HepG2 (cell line): ENCODE results near the gene ATXN7L3B. TPM values are rescaled to one million over a fixed set of nuclear protein-coding genes. Genes with fewer than 3 reads are reported as not detected.

ENCODE experiments used
- ATAC-seq: fragments of 200-7000 bp; cut with Tn5 transposase; 3 replicates; pipeline ENCODE4 v1.9.1; 2020; ENCODE audit warnings: mild to moderate bottlenecking, moderate library complexity
- BruUV-seq: library from RNA; stranded (reverse); fragments of 400-500 nt; replicated peaks from 2 replicates; lab custom pipeline; 2021; lab: Mats Ljungman, UMichigan
- CTCF ChIA-PET: fragments of 300-600 bp; formaldehyde crosslinking; extraction: SDS; loops from one replicate; lab custom pipeline; 2021; ENCODE audit warnings: low total read pairs, inconsistent platforms, low intra/inter-chr PET ratio; lab: Yijun Ruan, JAX
- POLR2A ChIA-PET: fragments of 350-600 bp; sonication (Branson Sonifier 250); formaldehyde crosslinking; loops from one replicate; lab custom pipeline; 2020; ENCODE audit warnings: antibody characterized with exemption, inconsistent platforms; lab: Yijun Ruan, JAX
- DNase-seq: peaks from one replicate; pipeline ENCODE4 v3.0.0-alpha.2; 2015; ENCODE audit warnings: low spot score
- FAIRE-seq: peaks from 3 replicates; lab custom pipeline; 2011; peaks lifted over from hg19 to GRCh38; lab: Jason Lieb, UNC
- H2AFZ ChIP-seq: one replicate; pipeline ENCODE4 v1.6.1; 2011; ENCODE audit warnings: low read length, inconsistent platforms
- H3K27ac ChIP-seq: fragments of 300-600 bp; 3 replicates; pipeline ENCODE4 v1.8.0; 2011; ENCODE audit warnings: mixed run types, mild to moderate bottlenecking, mixed read lengths, low read length, inconsistent platforms; ENCODE audit not compliant: insufficient read depth; ENCODE audit errors: extremely low read length
- H3K27me3 ChIP-seq, 2 experiments: fragments of 200-600 bp in 1 of 2; 2 replicates in 1 of 2; 3 replicates in 1 of 2; pipeline versions ENCODE4 v1.6.0 to v1.8.0; 2011; ENCODE audit warnings: low read length in 2 of 2, mild to moderate bottlenecking in 2 of 2, moderate library complexity in 2 of 2, inconsistent platforms in 1 of 2; ENCODE audit not compliant: insufficient read depth in 2 of 2, control insufficient read depth in 1 of 2
- H3K36me3 ChIP-seq, 2 experiments: fragments of 200-600 bp in 1 of 2; replicated peaks in 1 of 2; 2 replicates in 1 of 2; 3 replicates in 1 of 2; pipeline versions ENCODE4 v1.5.1 to v1.8.0; 2011; ENCODE audit warnings: low read length in 2 of 2, inconsistent platforms in 1 of 2; ENCODE audit not compliant: insufficient read depth in 2 of 2, control insufficient read depth in 1 of 2
- H3K4me1 ChIP-seq: 2 replicates; pipeline ENCODE4 v1.5.1; 2012; ENCODE audit warnings: low read length, inconsistent platforms; ENCODE audit not compliant: insufficient read depth
- H3K4me2 ChIP-seq: 2 replicates; pipeline ENCODE4 v1.6.0; 2011; ENCODE audit warnings: low read depth, low read length, inconsistent platforms
- H3K4me3 ChIP-seq, 3 experiments: fragments of 200-600 bp in 1 of 3; sonication (generic), shearing (Covaris generic) in 1 of 3; replicated peaks in 1 of 3; 2 replicates each; pipeline ENCODE4 v1.5.1; 2011 to 2016; ENCODE audit warnings: low read length in 3 of 3, inconsistent platforms in 2 of 3, low read depth in 2 of 3, mild to moderate bottlenecking in 2 of 3, control low read depth in 1 of 3, mixed read lengths in 1 of 3; ENCODE audit not compliant: insufficient read depth in 1 of 3
- H3K79me2 ChIP-seq: one replicate; pipeline ENCODE4 v1.6.1; 2011; ENCODE audit warnings: low read length, inconsistent platforms; ENCODE audit not compliant: insufficient read depth
- H3K9ac ChIP-seq: 2 replicates; pipeline ENCODE4 v1.6.0; 2011; ENCODE audit warnings: mild to moderate bottlenecking, low read depth, low read length, inconsistent platforms; ENCODE audit not compliant: insufficient read depth
- H3K9me3 ChIP-seq: 2 replicates; pipeline ENCODE4 v1.5.1; 2012; ENCODE audit warnings: mild to moderate bottlenecking, low read length
- H4K20me1 ChIP-seq: 2 replicates; pipeline ENCODE4 v1.6.0; 2011; ENCODE audit warnings: inconsistent platforms, mild to moderate bottlenecking, low read length, moderate library complexity; ENCODE audit not compliant: insufficient read depth
- BHLHE40 ChIP-seq: IDR thresholded peaks from 2 replicates; pipeline ENCODE4 v1.6.1; 2011; ENCODE audit warnings: low read length, improper control_type of control experiment
- CBX1 ChIP-seq: IDR thresholded peaks from one replicate; pipeline ENCODE4 v1.6.1; 2016; ENCODE audit warnings: antibody characterized with exemption, low read depth
- GFI1 ChIP-seq: sonication (generic); formaldehyde crosslinking; IDR thresholded peaks from 2 replicates; pipeline ENCODE4 v1.5.0; 2020; ENCODE audit warnings: missing genetic modification reagents, mild to moderate bottlenecking, borderline replicate concordance
- KLF6 ChIP-seq: IDR thresholded peaks from 2 replicates; pipeline ENCODE4 v1.8.0; 2016; ENCODE audit warnings: missing biosample characterization, missing genetic modification reagents
- MIXL1 ChIP-seq: IDR thresholded peaks from 2 replicates; pipeline ENCODE4 v1.6.1; 2016
- SP5 ChIP-seq: IDR thresholded peaks from 2 replicates; pipeline ENCODE4 v1.6.1; 2016; ENCODE audit warnings: low read depth, borderline replicate concordance
- TBP ChIP-seq: sonication (generic); formaldehyde crosslinking; IDR thresholded peaks from 2 replicates; pipeline ENCODE4 v1.5.0; 2020; ENCODE audit warnings: missing genetic modification reagents
- WIZ ChIP-seq: sonication (generic); formaldehyde crosslinking; IDR thresholded peaks from 2 replicates; pipeline ENCODE4 v1.5.1; 2020; ENCODE audit warnings: mild to moderate bottlenecking, missing genetic modification reagents
- ZNF235 ChIP-seq: sonication (generic); formaldehyde crosslinking; IDR thresholded peaks from 2 replicates; pipeline ENCODE4 v1.8.1; 2023; ENCODE audit warnings: mild to moderate bottlenecking, missing genetic modification reagents, borderline replicate concordance
- ZNF549 ChIP-seq: sonication (generic); formaldehyde crosslinking; IDR thresholded peaks from 2 replicates; pipeline ENCODE4 v1.5.0; 2020; ENCODE audit warnings: missing genetic modification reagents
- ZNF577 ChIP-seq: sonication (generic); formaldehyde crosslinking; IDR thresholded peaks from 2 replicates; pipeline ENCODE4 v1.4.0; 2020; ENCODE audit warnings: mild to moderate bottlenecking, low read depth, missing genetic modification reagents, borderline replicate concordance
- WGBS: methylation state at CpG from one replicate; pipeline ENCODE4 v1.1.6; 2017; ENCODE audit warnings: low lambda C conversion rate; 5-methylcytosine and 5-hydroxymethylcytosine counted together
- in situ Hi-C: cut with HindIII; loops from 2 replicates; pipeline ENCODE4 v1.10.0; 2017; ENCODE audit warnings: low pct_unique_long_range_greater_than_20kb; ENCODE audit not compliant: extremely low pct_ligation_motif_present
- intact Hi-C: fragments of 100-400 bp; cut with micrococcal nuclease; formaldehyde crosslinking; loops from one replicate; pipeline ENCODE4 v1.10.0; 2022; ENCODE audit not compliant: unreplicated experiment
- polyA plus RNA-seq, 8 experiments: library from polyadenylated mRNA; depleted of rRNA in 3 of 8; stranded (reverse) in 7 of 8; unstranded in 1 of 8; fragments of >200 nt; fragmentation: Illumina TruSeq in 4 of 8; extraction: Trizol in 4 of 8; gene quantifications; 2 replicates each; pipeline versions ENCODE4 v1.2.1 to v1.2.3, GENCODE V29; 2011 to 2016; ENCODE audit warnings: low read depth in 4 of 8, missing spikeins in 1 of 8, mixed read lengths in 1 of 8; ENCODE audit not compliant: insufficient read depth in 1 of 8
- total RNA-seq, 5 experiments: library from RNA; depleted of rRNA; stranded (reverse); fragments of >200 nt; fragmentation: Illumina TruSeq; extraction: Trizol; gene quantifications; 2 replicates each; pipeline ENCODE4 v1.2.3, GENCODE V29; 2016; ENCODE audit warnings: low read depth in 1 of 5
- TF ChIP-seq, protein P1 (sequence below): sonication (generic); formaldehyde crosslinking; IDR thresholded peaks from 2 replicates; pipeline ENCODE4 v1.4.0; 2020; ENCODE audit warnings: mild to moderate bottlenecking, missing genetic modification reagents
- TF ChIP-seq, protein P2 (sequence below): sonication (generic); formaldehyde crosslinking; IDR thresholded peaks from 2 replicates; pipeline ENCODE4 v1.4.0; 2020; ENCODE audit warnings: mild to moderate bottlenecking, missing genetic modification reagents
- TF ChIP-seq, protein P3 (sequence below): sonication (generic); formaldehyde crosslinking; IDR thresholded peaks from 2 replicates; pipeline ENCODE4 v1.4.0; 2020; ENCODE audit warnings: mild to moderate bottlenecking, missing genetic modification reagents

The ATXN7L3B gene
- total and polyA plus RNA-seq, 2 of the 13 experiments (the other 11 are each of a cell fraction or from before 2014, with no cell fraction given) = 20.1 to 23.8 TPM

DNA sequence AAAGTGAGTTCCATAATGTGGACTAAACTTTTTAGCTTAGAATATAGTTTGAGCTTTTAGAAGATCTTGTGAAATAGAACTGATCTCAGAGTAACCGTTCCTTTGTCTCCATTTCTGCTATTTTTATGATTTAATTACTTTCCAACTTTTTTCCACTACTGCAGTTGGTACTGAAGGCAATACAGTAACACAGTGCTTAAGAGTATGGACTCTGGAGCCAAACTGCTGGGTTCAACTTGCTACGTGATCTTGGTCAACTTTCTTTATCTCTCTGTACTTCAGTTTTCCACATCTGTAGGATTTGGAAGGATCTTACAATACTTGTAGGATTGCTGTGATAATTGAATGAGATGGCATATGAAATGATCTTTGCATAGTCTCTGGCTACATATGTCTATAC lies 40.9 kb downstream of the ATXN7L3B start:
- H3K9ac ChIP-seq = no peak overlapping the region
- DNase-seq = no peak
- no peaks in the 10 kb centered on the region for H4K20me1 ChIP-seq
- TF ChIP-seq, protein P1, sequence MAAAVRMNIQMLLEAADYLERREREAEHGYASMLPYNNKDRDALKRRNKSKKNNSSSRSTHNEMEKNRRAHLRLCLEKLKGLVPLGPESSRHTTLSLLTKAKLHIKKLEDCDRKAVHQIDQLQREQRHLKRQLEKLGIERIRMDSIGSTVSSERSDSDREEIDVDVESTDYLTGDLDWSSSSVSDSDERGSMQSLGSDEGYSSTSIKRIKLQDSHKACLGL = no peak
- TF ChIP-seq SP5 (no peak), BHLHE40 (no peak)
- TF ChIP-seq, protein P2, sequence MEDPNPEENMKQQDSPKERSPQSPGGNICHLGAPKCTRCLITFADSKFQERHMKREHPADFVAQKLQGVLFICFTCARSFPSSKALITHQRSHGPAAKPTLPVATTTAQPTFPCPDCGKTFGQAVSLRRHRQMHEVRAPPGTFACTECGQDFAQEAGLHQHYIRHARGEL (CRISPR knock-in tag) = no peak
- intact Hi-C loops = no loop called here
- FAIRE-seq = no peak
- no peaks in the 10 kb centered on the region for H3K79me2 ChIP-seq
- H3K4me2 ChIP-seq = no peak overlapping the region
- no peak overlapping the region for H3K27ac ChIP-seq
- no peaks in the 10 kb centered on the region for H3K9me3 ChIP-seq
- in situ Hi-C loops = no loop called here
- 4% methylated on average over 2 of the region's 2 CpGs for WGBS
- ChIA-PET CTCF (no interaction called here), POLR2A (no interaction called here)
- BruUV-seq = no TSS peak
- H3K4me3 ChIP-seq = no peak overlapping the region
- no peaks in the 10 kb centered on the region for H3K4me1 ChIP-seq
- no peak for ATAC-seq
- H3K27me3 ChIP-seq = no peaks in the 10 kb centered on the region
- H3K36me3 ChIP-seq = no peaks in the 10 kb centered on the region
- no peak overlapping the region for H2AFZ ChIP-seq

DNA sequence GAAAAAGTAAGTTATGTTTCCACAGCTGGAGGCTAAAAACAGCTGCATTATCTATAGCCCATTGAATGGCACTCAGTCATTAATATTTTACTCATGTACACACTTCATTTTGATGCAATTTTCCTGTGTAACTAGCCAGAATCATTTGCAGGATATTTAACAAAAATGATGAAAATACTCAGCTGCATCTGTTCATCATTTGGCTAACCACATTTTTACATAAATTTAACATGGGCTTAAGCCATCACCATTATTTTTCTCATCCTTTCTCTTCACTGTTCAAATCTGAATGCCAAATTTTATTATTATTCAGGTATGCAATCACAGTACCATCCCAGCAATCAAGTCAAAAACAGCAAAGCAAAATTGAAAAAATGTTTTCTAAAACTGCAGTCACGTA lies 41.8 kb downstream of the ATXN7L3B start:
- DNase-seq = no peak
- H3K4me2 ChIP-seq = no peak overlapping the region
- no peak for ATAC-seq
- no peak overlapping the region for H3K4me3 ChIP-seq
- 6% methylated on average over 1 of the region's 1 CpG for WGBS
- in situ Hi-C loops (no loop called here), intact Hi-C loops (no loop called here)
- CTCF ChIA-PET = no interaction called here
- no peaks in the 10 kb centered on the region for H3K4me1 ChIP-seq
- H3K27me3 ChIP-seq = no peaks in the 10 kb centered on the region
- FAIRE-seq = no peak
- POLR2A ChIA-PET = no interaction called here
- no peak overlapping the region for H2AFZ ChIP-seq
- no peaks in the 10 kb centered on the region for H4K20me1 ChIP-seq
- H3K9ac ChIP-seq = no peak overlapping the region
- no peaks in the 10 kb centered on the region for H3K79me2 ChIP-seq
- H3K36me3 ChIP-seq = no peaks in the 10 kb centered on the region
- no peaks in the 10 kb centered on the region for H3K9me3 ChIP-seq
- H3K27ac ChIP-seq = no peak overlapping the region
- no TSS peak for BruUV-seq
- no peak for TF ChIP-seq GFI1 (CRISPR knock-in tag)
- TF ChIP-seq ZNF235 (CRISPR knock-in tag) = no peak
- TF ChIP-seq KLF6 (CRISPR knock-in tag) = no peak
- no peak for TF ChIP-seq TBP (CRISPR knock-in tag)
- no peak for TF ChIP-seq MIXL1
- TF ChIP-seq ZNF577 (CRISPR knock-in tag) = no peak
- no peak for TF ChIP-seq CBX1
- TF ChIP-seq ZNF549 = no peak
- no peak for TF ChIP-seq WIZ (CRISPR knock-in tag)
- TF ChIP-seq, protein P3, sequence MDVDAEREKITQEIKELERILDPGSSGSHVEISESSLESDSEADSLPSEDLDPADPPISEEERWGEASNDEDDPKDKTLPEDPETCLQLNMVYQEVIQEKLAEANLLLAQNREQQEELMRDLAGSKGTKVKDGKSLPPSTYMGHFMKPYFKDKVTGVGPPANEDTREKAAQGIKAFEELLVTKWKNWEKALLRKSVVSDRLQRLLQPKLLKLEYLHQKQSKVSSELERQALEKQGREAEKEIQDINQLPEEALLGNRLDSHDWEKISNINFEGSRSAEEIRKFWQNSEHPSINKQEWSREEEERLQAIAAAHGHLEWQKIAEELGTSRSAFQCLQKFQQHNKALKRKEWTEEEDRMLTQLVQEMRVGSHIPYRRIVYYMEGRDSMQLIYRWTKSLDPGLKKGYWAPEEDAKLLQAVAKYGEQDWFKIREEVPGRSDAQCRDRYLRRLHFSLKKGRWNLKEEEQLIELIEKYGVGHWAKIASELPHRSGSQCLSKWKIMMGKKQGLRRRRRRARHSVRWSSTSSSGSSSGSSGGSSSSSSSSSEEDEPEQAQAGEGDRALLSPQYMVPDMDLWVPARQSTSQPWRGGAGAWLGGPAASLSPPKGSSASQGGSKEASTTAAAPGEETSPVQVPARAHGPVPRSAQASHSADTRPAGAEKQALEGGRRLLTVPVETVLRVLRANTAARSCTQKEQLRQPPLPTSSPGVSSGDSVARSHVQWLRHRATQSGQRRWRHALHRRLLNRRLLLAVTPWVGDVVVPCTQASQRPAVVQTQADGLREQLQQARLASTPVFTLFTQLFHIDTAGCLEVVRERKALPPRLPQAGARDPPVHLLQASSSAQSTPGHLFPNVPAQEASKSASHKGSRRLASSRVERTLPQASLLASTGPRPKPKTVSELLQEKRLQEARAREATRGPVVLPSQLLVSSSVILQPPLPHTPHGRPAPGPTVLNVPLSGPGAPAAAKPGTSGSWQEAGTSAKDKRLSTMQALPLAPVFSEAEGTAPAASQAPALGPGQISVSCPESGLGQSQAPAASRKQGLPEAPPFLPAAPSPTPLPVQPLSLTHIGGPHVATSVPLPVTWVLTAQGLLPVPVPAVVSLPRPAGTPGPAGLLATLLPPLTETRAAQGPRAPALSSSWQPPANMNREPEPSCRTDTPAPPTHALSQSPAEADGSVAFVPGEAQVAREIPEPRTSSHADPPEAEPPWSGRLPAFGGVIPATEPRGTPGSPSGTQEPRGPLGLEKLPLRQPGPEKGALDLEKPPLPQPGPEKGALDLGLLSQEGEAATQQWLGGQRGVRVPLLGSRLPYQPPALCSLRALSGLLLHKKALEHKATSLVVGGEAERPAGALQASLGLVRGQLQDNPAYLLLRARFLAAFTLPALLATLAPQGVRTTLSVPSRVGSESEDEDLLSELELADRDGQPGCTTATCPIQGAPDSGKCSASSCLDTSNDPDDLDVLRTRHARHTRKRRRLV = no peak
